GM12892 (cell line): ENCODE data around the gene KDM8.

Source experiments
- DNase-seq: peaks from one replicate; pipeline ENCODE4 v3.0.0; 2011; ENCODE audit not compliant: insufficient read length
- FAIRE-seq: peaks from 2 replicates; lab custom pipeline; 2011; peaks lifted over from hg19 to GRCh38; lab: Jason Lieb, UNC
- POLR2A ChIP-seq: IDR thresholded peaks from 2 replicates; pipeline ENCODE4 v1.6.1; 2011; ENCODE audit warnings: low read depth, low read length, control low read depth
- POLR2AphosphoS5 ChIP-seq: IDR thresholded peaks from 2 replicates; pipeline ENCODE4 v1.6.1; 2011; ENCODE audit warnings: low read depth, low read length, control low read depth
- TAF1 ChIP-seq: IDR thresholded peaks from 2 replicates; pipeline ENCODE4 v1.6.1; 2011; ENCODE audit warnings: low read depth, mild to moderate bottlenecking, control low read depth, low read length, borderline replicate concordance

Gene KDM8

GRCh38 chr16:27221576-27222248, 18.4 kb downstream of the KDM8 start:
- no peak for DNase-seq
- no peak for FAIRE-seq
- TF ChIP-seq POLR2A (no peak), POLR2AphosphoS5 (no peak), TAF1 (no peak)

DNA sequence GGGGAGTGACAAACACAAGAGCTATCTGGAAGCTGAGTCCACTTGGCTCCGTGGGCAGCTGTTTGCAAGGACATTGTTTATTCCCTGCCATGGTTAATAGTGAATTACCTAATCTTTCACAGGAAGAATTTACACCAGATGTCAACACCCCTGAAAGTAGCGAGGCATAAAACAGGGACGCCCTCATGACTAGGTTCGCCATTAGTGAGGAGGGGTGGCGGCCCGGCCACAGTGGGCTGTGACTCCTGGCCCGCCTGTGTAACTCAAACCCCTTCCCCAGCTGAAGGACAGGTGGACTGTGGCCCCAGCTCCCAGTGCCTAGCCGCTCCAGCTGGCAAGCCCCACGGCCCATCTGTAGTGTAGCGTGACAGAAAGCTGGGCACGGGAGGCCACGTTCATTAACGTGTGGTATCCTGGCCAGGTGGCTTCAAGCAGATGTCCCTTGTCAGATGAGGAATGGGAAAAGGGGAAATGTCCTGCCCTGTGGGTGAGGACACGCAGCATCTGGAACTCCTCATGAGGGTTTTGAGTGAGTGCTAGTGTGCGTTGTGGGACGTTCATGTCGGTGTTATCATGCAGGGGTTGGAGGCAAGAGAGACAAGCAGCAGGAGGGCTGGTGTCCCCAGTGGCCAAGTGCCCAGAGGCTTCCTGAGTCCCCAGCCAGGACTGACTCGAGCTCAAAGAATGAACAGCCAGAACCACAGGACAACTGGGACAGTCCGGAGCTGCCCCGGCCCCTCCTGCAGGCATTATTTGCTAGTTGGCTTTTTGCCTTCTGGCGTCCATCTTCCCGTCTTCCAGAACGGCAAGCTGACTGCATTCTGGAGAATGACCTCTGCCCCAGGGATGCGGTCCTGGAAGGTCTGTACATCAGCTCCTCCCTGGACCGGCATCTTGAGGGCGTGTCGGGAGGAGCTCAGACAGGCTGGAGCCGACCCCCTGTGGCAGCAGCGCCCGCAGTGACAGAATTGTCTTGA, 19.2 kb downstream of the KDM8 start:
- DNase-seq (no peak), FAIRE-seq (no peak)
- TF ChIP-seq TAF1 (no peak), POLR2AphosphoS5 (no peak), POLR2A (no peak)

DNA sequence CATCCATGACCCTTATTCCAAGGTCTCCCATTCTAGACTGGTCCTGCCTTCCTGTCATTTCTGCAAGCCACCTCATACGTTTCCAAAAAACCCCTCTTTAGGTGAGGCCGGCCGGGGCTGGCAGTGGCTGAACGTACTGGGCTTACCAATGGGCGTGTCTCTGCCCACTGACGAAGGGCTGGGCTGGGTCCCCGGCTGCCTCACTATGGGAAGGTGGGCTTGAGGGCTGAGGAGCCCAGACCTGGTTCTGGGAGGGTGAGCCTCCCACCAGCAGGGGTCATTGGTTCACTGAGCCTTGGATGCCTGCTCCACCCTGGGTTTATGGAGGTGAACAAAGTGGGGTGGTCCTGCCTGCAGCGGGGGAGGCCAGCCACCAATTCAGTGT, 19.9 kb downstream of the KDM8 start:
- DNase-seq (no peak), FAIRE-seq (no peak)
- no peak for TF ChIP-seq TAF1
- TF ChIP-seq POLR2AphosphoS5 = no peak
- TF ChIP-seq POLR2A = no peak

- FAIRE-seq (no peak), DNase-seq (no peak)
- TF ChIP-seq TAF1 (no peak), POLR2A (no peak)
Observed at GRCh38 chr16:27223701-27224100, 20.4 kb downstream of the KDM8 start.

DNA sequence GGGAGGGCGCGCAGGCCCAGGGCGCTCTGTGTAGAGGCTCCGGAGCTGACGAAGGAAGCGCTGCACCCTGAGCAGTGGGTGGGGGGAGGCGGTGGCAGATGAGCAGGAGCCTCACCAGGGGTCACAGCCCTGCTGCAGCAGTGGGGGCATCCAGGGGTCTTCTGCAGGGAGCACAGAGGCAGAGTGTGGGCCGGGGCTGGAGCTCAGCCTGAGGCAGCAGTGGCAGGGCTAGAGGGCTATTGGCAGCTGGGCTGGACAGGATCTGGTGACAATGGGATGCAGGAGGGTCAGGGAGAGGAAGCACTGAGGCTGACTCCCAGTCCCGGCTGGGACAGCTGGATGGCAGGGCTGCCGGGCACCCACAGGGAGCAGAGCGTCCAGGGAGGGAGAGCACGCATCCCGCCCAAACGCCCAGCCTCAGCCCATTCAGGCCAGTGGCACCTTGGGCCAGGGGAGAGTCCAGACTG, 21.0 kb downstream of the KDM8 start:
- TF ChIP-seq POLR2AphosphoS5 (no peak), POLR2A (no peak), TAF1 (no peak)
- DNase-seq (no peak), FAIRE-seq (no peak)

DNA sequence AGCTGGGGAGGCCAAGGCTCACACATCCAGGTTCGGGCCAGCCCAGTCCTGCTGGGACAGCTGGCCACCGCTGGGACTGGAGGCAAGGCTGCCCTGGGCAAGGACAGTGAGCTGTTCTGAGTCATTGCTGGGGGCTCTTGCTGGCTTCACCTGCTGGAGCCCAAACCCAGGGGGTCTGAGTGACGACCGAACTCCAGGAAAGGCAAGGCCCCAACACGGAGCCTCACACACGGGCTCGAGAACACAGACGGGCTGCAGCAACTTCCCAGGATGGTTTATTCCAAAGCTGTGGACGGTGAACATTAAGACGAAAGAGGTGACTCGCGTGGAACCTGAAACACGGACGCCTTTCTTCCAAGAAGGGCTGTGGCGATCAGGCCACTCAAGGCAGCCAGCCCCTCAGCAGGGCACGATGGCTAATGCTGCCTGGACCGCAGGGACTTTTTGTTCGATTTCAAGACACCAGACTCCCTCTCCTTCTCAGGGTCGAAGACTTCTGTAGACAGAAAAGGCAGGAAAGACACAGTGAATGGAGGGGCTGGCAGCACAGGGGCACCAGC, 21.5 kb downstream of the KDM8 start:
- DNase-seq (no peak), FAIRE-seq (no peak)
- TF ChIP-seq TAF1 (no peak), POLR2A (no peak), POLR2AphosphoS5 (no peak)

GRCh38 chr16:27225536-27226360, 22.4 kb downstream of the KDM8 start:
- no peak for DNase-seq
- TF ChIP-seq POLR2A (no peak), TAF1 (no peak), POLR2AphosphoS5 (no peak)
- no peak for FAIRE-seq

DNA sequence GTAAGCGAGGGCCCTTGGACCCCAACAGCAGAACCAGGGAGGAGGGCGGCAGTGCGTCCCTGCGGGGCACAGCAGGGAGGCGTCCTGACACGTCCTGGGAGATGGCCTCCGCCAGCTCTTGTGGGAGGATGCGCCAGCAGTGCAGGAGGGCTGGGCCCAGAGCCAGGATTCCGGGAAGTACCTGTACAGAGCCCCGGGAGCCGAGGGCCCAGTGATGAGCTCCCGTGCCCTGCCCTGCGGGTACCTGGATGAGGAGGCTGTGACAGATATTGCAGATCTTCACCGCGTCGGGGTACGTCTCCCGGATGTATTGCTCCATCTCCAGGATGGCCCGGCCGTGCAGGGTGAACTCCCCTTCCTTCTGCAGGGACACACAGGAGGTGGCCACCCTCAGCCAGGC, 23.1 kb downstream of the KDM8 start:
- FAIRE-seq (no peak), DNase-seq (no peak)
- TF ChIP-seq POLR2AphosphoS5 (no peak), TAF1 (no peak), POLR2A (no peak)

GRCh38 chr16:27226976-27227705, 23.8 kb downstream of the KDM8 start:
- no peak for DNase-seq
- FAIRE-seq = no peak
- TF ChIP-seq POLR2A (no peak), TAF1 (no peak), POLR2AphosphoS5 (no peak)

DNA sequence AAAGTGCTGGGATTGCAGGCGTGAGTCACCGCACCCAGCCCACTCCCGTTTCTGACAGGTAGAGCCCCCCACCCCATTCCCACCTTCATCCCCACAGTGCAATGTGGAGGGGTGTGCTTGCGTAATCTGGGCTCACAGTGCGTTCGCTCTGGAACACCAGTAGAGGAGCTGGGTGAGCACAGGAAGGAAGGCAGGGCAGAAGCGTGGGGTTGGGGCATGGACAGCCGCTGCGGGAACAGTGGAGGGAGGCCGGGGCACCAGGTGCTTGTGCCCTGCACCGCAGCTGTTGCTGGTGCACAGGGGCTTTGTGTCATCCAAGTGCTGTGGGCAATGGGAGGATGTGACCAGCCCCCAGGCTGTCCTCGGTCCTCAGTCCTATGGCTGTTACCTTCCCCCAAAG, 24.7 kb downstream of the KDM8 start:
- DNase-seq (no peak), FAIRE-seq (no peak)

More for the DNA sequence above, 24.7 kb downstream of the KDM8 start:
- TF ChIP-seq POLR2AphosphoS5 (no peak), POLR2A (no peak), TAF1 (no peak)
